Naive B cell (primary cell): Measurements from ENCODE around the gene HIC1. TPM values are rescaled to one million over a fixed set of nuclear protein-coding genes. Genes with fewer than 3 reads are reported as not detected.

Experiments
- ATAC-seq, 2 donors: fragments of 150-1000 bp; cut with Tn5 transposase; 2 replicates each; pipeline ENCODE4 v1.10.0; 2021; ENCODE audit warnings: low read depth in 2 of 2, mild to moderate bottlenecking in 2 of 2, moderate library complexity in 2 of 2
- DNase-seq: peaks from one replicate; pipeline ENCODE4 v3.0.0; 2022
- H3K27ac Mint-ChIP-seq, 6 donors: one replicate each; pipeline ENCODE4 v1.8.0; 2020 to 2022; ENCODE audit warnings: mild to moderate bottlenecking in 6 of 6, mixed read lengths in 6 of 6, moderate library complexity in 5 of 6, inconsistent platforms in 2 of 6
- H3K27me3 Mint-ChIP-seq, 3 donors: one replicate each; pipeline ENCODE4 v1.8.0; 2021 to 2022; ENCODE audit warnings: mixed read lengths in 3 of 3, mild to moderate bottlenecking in 1 of 3
- H3K36me3 Mint-ChIP-seq, 2 donors: one replicate each; pipeline ENCODE4 v1.8.0; 2020 to 2022; ENCODE audit warnings: mixed read lengths in 2 of 2, inconsistent platforms in 1 of 2, mild to moderate bottlenecking in 1 of 2
- H3K4me1 Mint-ChIP-seq, 3 donors: one replicate each; pipeline ENCODE4 v1.8.0; 2020 to 2022; ENCODE audit warnings: mixed read lengths in 3 of 3, inconsistent platforms in 1 of 3, mild to moderate bottlenecking in 1 of 3, moderate library complexity in 1 of 3
- H3K4me3 Mint-ChIP-seq, 8 donors: one replicate each; pipeline ENCODE4 v1.8.0; 2020 to 2022; ENCODE audit warnings: mild to moderate bottlenecking in 8 of 8, mixed read lengths in 8 of 8, moderate library complexity in 8 of 8, inconsistent platforms in 2 of 8
- H3K9me3 Mint-ChIP-seq, 7 donors: one replicate each; pipeline ENCODE4 v1.8.0; 2020 to 2022; ENCODE audit warnings: mixed read lengths in 7 of 7, mild to moderate bottlenecking in 5 of 7, inconsistent platforms in 2 of 7, moderate library complexity in 1 of 7
- polyA plus RNA-seq, 6 donors: library from polyadenylated mRNA; unstranded; fragments of 300-500 nt; fragmentation: Illumina TruSeq; gene quantifications; one replicate each; pipeline ENCODE4 v1.2.3, GENCODE V29; 2021; ENCODE audit warnings: low read depth in 6 of 6

Gene HIC1
- polyA plus RNA-seq, 6 donors from 2014 or later, result 0.08 to 0.35 (median 0.23) TPM; not detected in 3

- Mint-ChIP-seq H3K27ac (peak overlapping the region in 1 of 6 donors; percentile 37), H3K4me3 (peak overlapping the region in 6 of 8 donors; percentile 32 to 96 (median 60)), H3K27me3 (peaks cover 25 to 42% (median 36%) of the 10 kb centered on the region in 3 donors), H3K4me1 (peaks cover 23 to 45% (median 38%) of the 10 kb centered on the region in 3 donors), H3K36me3 (no peaks in the 10 kb centered on the region), H3K9me3 (peaks cover 0 to 5% (median 0%) of the 10 kb centered on the region in 7 donors)
- DNase-seq (no peak), ATAC-seq (no peak)
These were observed 26.2 kb upstream of the HIC1 start for GRCh38 chr17:2028737-2029136.

- ATAC-seq (peak; percentile 83 to 87), DNase-seq (peak; percentile 82)
- peaks cover 0 to 5% (median 0%) of the 10 kb centered on the region in 7 donors for H3K9me3 Mint-ChIP-seq
- H3K27me3 Mint-ChIP-seq, result peaks cover 25 to 42% (median 36%) of the 10 kb centered on the region in 3 donors
- H3K36me3 Mint-ChIP-seq, result no peaks in the 10 kb centered on the region
- H3K4me1 Mint-ChIP-seq, result peaks cover 20 to 45% (median 38%) of the 10 kb centered on the region in 3 donors
- H3K27ac Mint-ChIP-seq, result peak within 1 kb of the TSS; percentile 83 to 97 (median 95)
- peak within 1 kb of the TSS; percentile 90 to 99 (median 96) for H3K4me3 Mint-ChIP-seq
These were observed 24.8 kb upstream of the HIC1 start, which contains the start of gene DPH1 for GRCh38 chr17:2029911-2030778. Gene DPH1 (plus strand): TSS chr17:2030153. CDS start chr17:2030170, 17 bp downstream.

GRCh38 chr17:2030779-2031163, 24.1 kb upstream of the HIC1 start:
- peaks cover 13 to 41% (median 36%) of the 10 kb centered on the region in 3 donors for H3K4me1 Mint-ChIP-seq
- peaks cover 24 to 36% (median 30%) of the 10 kb centered on the region in 3 donors for H3K27me3 Mint-ChIP-seq
- H3K27ac Mint-ChIP-seq, result peak overlapping the region; percentile 83 to 97 (median 95)
- H3K36me3 Mint-ChIP-seq, result no peaks in the 10 kb centered on the region
- no peak for DNase-seq
- peak; percentile 2 to 3 for ATAC-seq
- H3K9me3 Mint-ChIP-seq, result peaks cover 0 to 5% (median 0%) of the 10 kb centered on the region in 7 donors
- peak overlapping the region; percentile 90 to 99 (median 96) for H3K4me3 Mint-ChIP-seq

- peaks cover 4 to 15% (median 10%) of the 10 kb centered on the region in 3 donors for H3K27me3 Mint-ChIP-seq
- H3K36me3 Mint-ChIP-seq, result peaks cover 0 to 7% of the 10 kb centered on the region in 2 donors
- peak overlapping the region in 3 of 6 donors; percentile 18 to 39 (median 38) for H3K27ac Mint-ChIP-seq
- DNase-seq, result no peak
- H3K4me1 Mint-ChIP-seq, result peaks cover 7 to 34% (median 30%) of the 10 kb centered on the region in 3 donors
- ATAC-seq, result no peak
- H3K9me3 Mint-ChIP-seq, result no peaks in the 10 kb centered on the region
- H3K4me3 Mint-ChIP-seq, result peak overlapping the region in 2 of 8 donors; percentile 27 to 28
These were observed 21.8 kb upstream of the HIC1 start for GRCh38 chr17:2033153-2033552.

GRCh38 chr17:2034157-2034556, 20.7 kb upstream of the HIC1 start:
- no peak overlapping the region for H3K4me3 Mint-ChIP-seq
- no peak for DNase-seq
- H3K27me3 Mint-ChIP-seq, result peaks cover 0 to 5% (median 0%) of the 10 kb centered on the region in 3 donors
- H3K4me1 Mint-ChIP-seq, result peaks cover 7 to 30% (median 27%) of the 10 kb centered on the region in 3 donors
- H3K27ac Mint-ChIP-seq, result no peak overlapping the region
- no peak for ATAC-seq
- H3K36me3 Mint-ChIP-seq, result peaks cover 5 to 7% of the 10 kb centered on the region in 2 donors
- H3K9me3 Mint-ChIP-seq, result no peaks in the 10 kb centered on the region

- Mint-ChIP-seq H3K36me3 (peaks cover 5 to 7% of the 10 kb centered on the region in 2 donors), H3K4me1 (peaks cover 7 to 27% (median 26%) of the 10 kb centered on the region in 3 donors), H3K4me3 (no peak overlapping the region), H3K27me3 (no peaks in the 10 kb centered on the region), H3K9me3 (no peaks in the 10 kb centered on the region), H3K27ac (no peak overlapping the region)
- ATAC-seq (no peak), DNase-seq (no peak)
These were observed 19.9 kb upstream of the HIC1 start for GRCh38 chr17:2034806-2035540.

- Mint-ChIP-seq H3K4me3 (no peak overlapping the region), H3K4me1 (peaks cover 3 to 24% (median 17%) of the 10 kb centered on the region in 3 donors), H3K36me3 (peaks cover 5 to 7% of the 10 kb centered on the region in 2 donors), H3K9me3 (no peaks in the 10 kb centered on the region), H3K27me3 (no peaks in the 10 kb centered on the region), H3K27ac (peak overlapping the region in 1 of 6 donors; percentile 47)
- ATAC-seq (no peak), DNase-seq (no peak)
These were observed 19.1 kb upstream of the HIC1 start for GRCh38 chr17:2035541-2036488.

- peaks cover 2 to 18% (median 13%) of the 10 kb centered on the region in 3 donors for H3K4me1 Mint-ChIP-seq
- DNase-seq (no peak), ATAC-seq (no peak)
- H3K27ac Mint-ChIP-seq, result no peak overlapping the region
- peaks cover 5 to 7% of the 10 kb centered on the region in 2 donors for H3K36me3 Mint-ChIP-seq
- H3K27me3 Mint-ChIP-seq, result no peaks in the 10 kb centered on the region
- no peaks in the 10 kb centered on the region for H3K9me3 Mint-ChIP-seq
- no peak overlapping the region for H3K4me3 Mint-ChIP-seq
These were observed 17.7 kb upstream of the HIC1 start for GRCh38 chr17:2037155-2037554.

- H3K4me1 Mint-ChIP-seq, result peaks cover 13 to 23% (median 20%) of the 10 kb centered on the region in 3 donors
- no peak for ATAC-seq
- no peaks in the 10 kb centered on the region for H3K27me3 Mint-ChIP-seq
- H3K9me3 Mint-ChIP-seq, result no peaks in the 10 kb centered on the region
- peak overlapping the region in 2 of 6 donors; percentile 54 to 67 for H3K27ac Mint-ChIP-seq
- peak overlapping the region in 7 of 8 donors; percentile 42 to 97 (median 73) for H3K4me3 Mint-ChIP-seq
- peaks cover 5 to 7% of the 10 kb centered on the region in 2 donors for H3K36me3 Mint-ChIP-seq
- no peak for DNase-seq
These were observed 14.6 kb upstream of the HIC1 start for GRCh38 chr17:2040219-2040827.

- Mint-ChIP-seq H3K9me3 (no peaks in the 10 kb centered on the region), H3K4me1 (peaks cover 13 to 23% (median 20%) of the 10 kb centered on the region in 3 donors), H3K27ac (peak overlapping the region in 4 of 6 donors; percentile 54 to 98 (median 78)), H3K36me3 (peaks cover 5 to 7% of the 10 kb centered on the region in 2 donors), H3K27me3 (no peaks in the 10 kb centered on the region), H3K4me3 (peak overlapping the region; percentile 47 to 97 (median 91))
- ATAC-seq, result no peak
- DNase-seq, result no peak
These were observed 13.9 kb upstream of the HIC1 start for GRCh38 chr17:2040942-2041560.

GRCh38 chr17:2041561-2042389, 13.1 kb upstream of the HIC1 start, which contains the start of gene OVCA2:
Gene OVCA2 (plus strand): TSS chr17:2042022. CDS start chr17:2042048, 26 bp downstream.
- peak; percentile 95 to 96 for ATAC-seq
- Mint-ChIP-seq H3K4me1 (peaks cover 13 to 23% (median 20%) of the 10 kb centered on the region in 3 donors), H3K4me3 (peak within 1 kb of the TSS; percentile 89 to 97 (median 92)), H3K9me3 (no peaks in the 10 kb centered on the region), H3K27me3 (no peaks in the 10 kb centered on the region), H3K36me3 (peaks cover 3 to 5% of the 10 kb centered on the region in 2 donors), H3K27ac (peak within 1 kb of the TSS; percentile 92 to 98 (median 96))
- DNase-seq, result peak; percentile 97
